HFF-Myc (cell line): ENCODE data around the gene PCDHA13.

Source experiments
- DNase-seq: peaks from one replicate; pipeline ENCODE4 v3.0.0-alpha.2; 2011; ENCODE audit warnings: low read depth; ENCODE audit errors: extremely low read depth
- H3K4me3 ChIP-seq: replicated peaks from 2 replicates; pipeline ENCODE4 v1.5.1; 2011; ENCODE audit warnings: low read depth, mild to moderate bottlenecking, control low read depth, low read length
- TF ChIP-seq, protein P1 (sequence below): IDR thresholded peaks from 2 replicates; pipeline ENCODE4 v1.5.1; 2012; ENCODE audit warnings: mild to moderate bottlenecking, low read depth, low read length, control low read depth; ENCODE audit errors: missing control alignments

The PCDHA13 gene

DNA sequence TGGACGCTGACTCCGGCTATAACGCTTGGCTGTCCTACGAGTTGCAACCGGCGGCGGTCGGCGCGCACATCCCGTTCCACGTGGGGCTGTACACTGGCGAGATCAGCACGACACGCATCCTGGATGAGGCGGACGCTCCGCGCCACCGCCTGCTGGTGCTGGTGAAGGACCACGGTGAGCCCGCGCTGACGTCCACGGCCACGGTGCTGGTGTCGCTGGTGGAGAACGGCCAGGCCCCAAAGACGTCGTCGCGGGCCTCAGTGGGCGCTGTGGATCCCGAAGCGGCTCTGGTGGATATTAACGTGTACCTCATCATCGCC is 4.7 kb upstream of the PCDHA13 start:
- no peak for DNase-seq
- no peak overlapping the region for H3K4me3 ChIP-seq
- TF ChIP-seq, protein P1, sequence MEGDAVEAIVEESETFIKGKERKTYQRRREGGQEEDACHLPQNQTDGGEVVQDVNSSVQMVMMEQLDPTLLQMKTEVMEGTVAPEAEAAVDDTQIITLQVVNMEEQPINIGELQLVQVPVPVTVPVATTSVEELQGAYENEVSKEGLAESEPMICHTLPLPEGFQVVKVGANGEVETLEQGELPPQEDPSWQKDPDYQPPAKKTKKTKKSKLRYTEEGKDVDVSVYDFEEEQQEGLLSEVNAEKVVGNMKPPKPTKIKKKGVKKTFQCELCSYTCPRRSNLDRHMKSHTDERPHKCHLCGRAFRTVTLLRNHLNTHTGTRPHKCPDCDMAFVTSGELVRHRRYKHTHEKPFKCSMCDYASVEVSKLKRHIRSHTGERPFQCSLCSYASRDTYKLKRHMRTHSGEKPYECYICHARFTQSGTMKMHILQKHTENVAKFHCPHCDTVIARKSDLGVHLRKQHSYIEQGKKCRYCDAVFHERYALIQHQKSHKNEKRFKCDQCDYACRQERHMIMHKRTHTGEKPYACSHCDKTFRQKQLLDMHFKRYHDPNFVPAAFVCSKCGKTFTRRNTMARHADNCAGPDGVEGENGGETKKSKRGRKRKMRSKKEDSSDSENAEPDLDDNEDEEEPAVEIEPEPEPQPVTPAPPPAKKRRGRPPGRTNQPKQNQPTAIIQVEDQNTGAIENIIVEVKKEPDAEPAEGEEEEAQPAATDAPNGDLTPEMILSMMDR, result no peak

DNA sequence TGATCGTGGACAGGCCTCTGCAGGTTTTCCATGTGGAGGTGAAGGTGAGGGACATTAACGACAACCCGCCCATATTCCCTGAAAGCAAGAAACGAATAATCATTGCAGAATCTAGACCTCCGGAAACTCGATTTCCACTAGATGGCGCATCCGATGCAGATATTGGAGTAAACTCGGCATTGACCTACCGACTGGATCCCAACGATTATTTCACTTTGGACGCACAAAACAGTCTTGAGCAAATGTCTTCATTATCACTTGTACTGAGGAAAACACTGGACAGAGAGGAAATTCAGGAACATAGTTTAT is 621 bp downstream of the PCDHA13 start:
- TF ChIP-seq, protein P1, result peak; percentile 25
- no peak overlapping the region for H3K4me3 ChIP-seq
- no peak for DNase-seq

DNA sequence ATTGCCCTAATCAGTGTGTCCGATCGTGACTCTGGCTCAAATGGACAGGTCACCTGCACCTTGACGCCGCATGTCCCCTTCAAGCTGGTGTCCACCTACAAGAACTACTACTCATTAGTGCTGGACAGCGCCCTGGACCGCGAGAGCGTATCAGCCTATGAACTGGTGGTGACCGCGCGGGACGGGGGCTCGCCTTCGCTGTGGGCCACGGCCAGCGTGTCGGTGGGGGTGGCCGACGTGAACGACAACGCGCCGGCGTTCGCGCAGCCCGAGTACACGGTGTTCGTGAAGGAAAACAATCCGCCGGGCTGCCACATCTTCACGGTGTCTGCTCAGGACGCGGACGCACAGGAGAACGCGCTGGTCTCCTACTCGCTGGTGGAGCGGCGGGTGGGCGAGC is 1.4 kb downstream of the PCDHA13 start:
- no peak overlapping the region for H3K4me3 ChIP-seq
- DNase-seq, result no peak
- TF ChIP-seq, protein P1, result no peak

DNA sequence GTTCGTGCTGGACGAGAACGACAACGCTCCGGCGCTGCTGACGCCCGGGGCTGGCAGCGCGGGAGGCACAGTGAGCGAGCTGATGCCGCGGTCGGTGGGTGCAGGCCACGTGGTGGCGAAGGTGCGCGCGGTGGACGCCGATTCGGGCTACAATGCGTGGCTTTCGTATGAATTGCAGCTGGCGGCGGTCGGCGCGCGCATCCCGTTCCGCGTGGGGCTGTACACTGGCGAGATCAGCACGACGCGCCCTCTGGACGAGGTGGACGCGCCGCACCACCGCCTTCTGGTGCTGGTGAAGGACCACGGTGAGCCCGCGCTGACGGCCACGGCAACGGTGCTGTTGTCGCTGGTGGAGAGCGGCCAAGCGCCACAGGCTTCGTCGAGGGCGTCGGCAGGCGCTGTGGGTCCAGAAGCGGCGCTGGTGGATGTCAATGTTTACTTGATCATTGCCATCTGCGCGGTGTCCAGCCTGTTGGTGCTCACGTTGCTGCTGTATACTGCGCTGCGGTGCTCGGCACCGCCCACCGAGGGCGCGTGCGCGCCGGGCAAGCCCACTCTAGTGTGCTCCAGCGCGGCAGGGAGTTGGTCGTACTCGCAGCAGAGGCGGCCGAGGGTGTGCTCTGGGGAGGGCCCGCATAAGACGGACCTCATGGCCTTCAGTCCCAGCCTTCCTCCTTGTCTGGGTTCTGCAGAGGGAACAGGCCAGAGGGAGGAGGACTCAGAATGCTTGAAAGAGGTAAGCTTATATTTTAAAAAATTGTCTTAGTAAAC is 2.2 kb downstream of the PCDHA13 start:
- no peak overlapping the region for H3K4me3 ChIP-seq

DNA sequence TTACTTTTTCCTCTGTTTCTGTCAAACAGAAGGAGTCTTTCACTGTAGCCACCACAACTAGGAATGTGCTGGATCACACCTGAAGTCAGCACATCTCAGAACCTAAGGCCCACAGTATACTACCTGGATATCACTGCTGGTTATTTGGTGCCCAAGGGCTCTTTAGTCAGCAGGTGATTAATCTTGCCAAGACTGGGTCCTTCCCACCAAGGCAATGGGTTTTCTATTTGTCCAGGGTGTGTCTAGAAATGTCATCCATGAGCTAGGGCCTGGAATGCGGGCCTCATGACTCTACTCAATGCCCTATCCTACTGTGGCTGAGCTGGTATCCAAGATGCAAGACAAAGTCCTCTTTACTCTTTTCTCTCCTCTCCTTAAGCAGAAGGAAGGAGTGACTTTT is 34.4 kb downstream of the PCDHA13 start:
- no peak for DNase-seq
- TF ChIP-seq, protein P1, result no peak
- H3K4me3 ChIP-seq, result no peak overlapping the region

More for the DNA sequence above, 2.2 kb downstream of the PCDHA13 start:
- TF ChIP-seq, protein P1, result no peak
- no peak for DNase-seq

DNA sequence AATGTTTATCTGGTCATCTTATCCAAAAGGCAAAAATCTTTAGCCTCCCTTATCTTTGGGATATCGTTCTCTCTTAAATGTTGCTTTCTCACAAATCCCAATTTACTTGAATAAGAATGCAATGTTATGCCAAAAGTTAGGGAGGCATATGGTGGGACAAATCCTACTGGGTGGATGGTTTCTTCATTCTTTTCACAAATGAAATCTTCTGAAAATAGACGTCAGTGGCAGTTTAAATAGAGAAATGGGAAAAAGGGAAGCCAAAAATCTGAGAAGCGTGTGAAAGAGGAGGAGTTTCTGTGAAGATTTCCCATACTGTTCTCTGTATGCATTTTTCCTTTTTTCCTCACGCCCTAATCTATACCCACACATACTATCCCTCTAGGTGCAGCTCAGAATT is 41.7 kb downstream of the PCDHA13 start:
- no peak overlapping the region for H3K4me3 ChIP-seq
- TF ChIP-seq, protein P1, result no peak
- no peak for DNase-seq
